Activated CD8-positive, alpha-beta memory T cell treated with anti-CD3 and anti-CD28 coated beads, Interleukin-2, amount 10 ng/mL, durations not matched to agents 7 days and 5 days (primary cell): ENCODE results near the gene THOC2. TPM values are rescaled to one million over a fixed set of nuclear protein-coding genes. Genes with fewer than 3 reads are reported as not detected.
A peak's percentile ranks its signal among the peaks of the same experiment; 100 is the strongest.
"Not testable (repeated sequence)": the region's sequence is repeated elsewhere in the genome, so short reads cannot be mapped to it uniquely, and the experiment has no call there.

Experiments
- ATAC-seq: fragments of 150-1000 bp; cut with Tn5 transposase; one replicate; pipeline ENCODE4 v1.10.0; 2021; ENCODE audit warnings: moderate library complexity
- CTCF ChIA-PET: fragments of 350-600 bp; sonication (Branson Sonifier 250); formaldehyde crosslinking; loops from one replicate; lab custom pipeline; 2021; ENCODE audit warnings: antibody characterized with exemption; lab: Charles Lee
- DNase-seq: peaks from one replicate; pipeline ENCODE4 v3.0.0-alpha.2; 2020
- H3K27ac Mint-ChIP-seq: one replicate; pipeline ENCODE4 v1.8.0; 2021; ENCODE audit warnings: mild to moderate bottlenecking, mixed read lengths
- H3K27me3 Mint-ChIP-seq: one replicate; pipeline ENCODE4 v1.8.0; 2021; ENCODE audit warnings: mixed read lengths
- H3K36me3 Mint-ChIP-seq: one replicate; pipeline ENCODE4 v1.8.0; 2021; ENCODE audit warnings: mild to moderate bottlenecking, mixed read lengths
- H3K4me1 Mint-ChIP-seq: one replicate; pipeline ENCODE4 v1.8.0; 2021; ENCODE audit warnings: mixed read lengths
- H3K4me3 Mint-ChIP-seq: one replicate; pipeline ENCODE4 v1.8.0; 2021; ENCODE audit warnings: mild to moderate bottlenecking, moderate library complexity, mixed read lengths
- H3K9me3 Mint-ChIP-seq: one replicate; pipeline ENCODE4 v1.8.0; 2022; ENCODE audit warnings: low read depth, mixed read lengths
- total RNA-seq, 2 experiments: library from RNA; stranded (reverse); gene quantifications; one replicate each; pipeline ENCODE4 v1.2.3, GENCODE V29; 2021

THOC2 gene
- total RNA-seq, 2 experiments from 2014 or later = 74.6 to 93.0 TPM

GRCh38 chrX:123731258-123731986 lies 1.4 kb downstream of the THOC2 start:
- peaks cover 35% of the 10 kb centered on the region for H3K4me1 Mint-ChIP-seq
- CTCF ChIA-PET = interaction anchor here (1.1 to 1.2 kb wide), 3 partner anchors 10 to 36 kb away, joined by 3 to 5 read pairs (median 3); no protein-coding TSS in a partner anchor
- H3K27ac Mint-ChIP-seq = peak overlapping the region; percentile 93
- H3K4me3 Mint-ChIP-seq = peak overlapping the region; percentile 85
- peaks cover 6% of the 10 kb centered on the region for H3K36me3 Mint-ChIP-seq
- H3K9me3 Mint-ChIP-seq = no peaks in the 10 kb centered on the region
- ATAC-seq = no peak
- no peaks in the 10 kb centered on the region for H3K27me3 Mint-ChIP-seq
- peak; percentile 45 for DNase-seq

GRCh38 chrX:123728554-123728953 lies 4.3 kb downstream of the THOC2 start:
- CTCF ChIA-PET = no interaction called here
- Mint-ChIP-seq H3K36me3 (peaks cover 8% of the 10 kb centered on the region), H3K27ac (no peak overlapping the region), H3K4me1 (peaks cover 35% of the 10 kb centered on the region), H3K4me3 (no peak overlapping the region), H3K27me3 (no peaks in the 10 kb centered on the region), H3K9me3 (no peaks in the 10 kb centered on the region)
- ATAC-seq = no peak
- no peak for DNase-seq

- H3K4me3 Mint-ChIP-seq = no peak overlapping the region
- no peak overlapping the region for H3K27ac Mint-ChIP-seq
- peaks cover 10% of the 10 kb centered on the region for H3K36me3 Mint-ChIP-seq
- CTCF ChIA-PET = no interaction called here
- DNase-seq (no peak), ATAC-seq (no peak)
- H3K4me1 Mint-ChIP-seq = peaks cover 31% of the 10 kb centered on the region
- no peaks in the 10 kb centered on the region for H3K9me3 Mint-ChIP-seq
- no peaks in the 10 kb centered on the region for H3K27me3 Mint-ChIP-seq
Measured at GRCh38 chrX:123728016-123728415, 4.8 kb downstream of the THOC2 start.

GRCh38 chrX:123722193-123722592 lies 10.7 kb downstream of the THOC2 start:
- CTCF ChIA-PET, DNase-seq, H3K4me3 Mint-ChIP-seq, H3K27ac Mint-ChIP-seq, H3K9me3 Mint-ChIP-seq, H3K27me3 Mint-ChIP-seq, H3K4me1 Mint-ChIP-seq, ATAC-seq: not testable (repeated sequence)
- H3K36me3 Mint-ChIP-seq = peaks cover 19% of the 10 kb centered on the region

- H3K27me3 Mint-ChIP-seq = no peaks in the 10 kb centered on the region
- ATAC-seq (no peak), DNase-seq (no peak)
- no peaks in the 10 kb centered on the region for H3K4me1 Mint-ChIP-seq
- no peak overlapping the region for H3K4me3 Mint-ChIP-seq
- H3K27ac Mint-ChIP-seq = no peak overlapping the region
- no peaks in the 10 kb centered on the region for H3K9me3 Mint-ChIP-seq
- H3K36me3 Mint-ChIP-seq = peaks cover 23% of the 10 kb centered on the region
- CTCF ChIA-PET = interaction anchor here (1.7 kb wide), 1 partner anchor 12 kb away, joined by 5 read pairs; no protein-coding TSS in a partner anchor
Measured at GRCh38 chrX:123720486-123720885, 12.4 kb downstream of the THOC2 start.

- DNase-seq (no peak), ATAC-seq (no peak)
- peaks cover 8% of the 10 kb centered on the region for H3K36me3 Mint-ChIP-seq
- peaks cover 5% of the 10 kb centered on the region for H3K4me1 Mint-ChIP-seq
- no peak overlapping the region for H3K4me3 Mint-ChIP-seq
- CTCF ChIA-PET = no interaction called here
- H3K27me3 Mint-ChIP-seq = no peaks in the 10 kb centered on the region
- no peak overlapping the region for H3K27ac Mint-ChIP-seq
- H3K9me3 Mint-ChIP-seq = no peaks in the 10 kb centered on the region
Measured at GRCh38 chrX:123713841-123714240, 19.0 kb downstream of the THOC2 start.

GRCh38 chrX:123713434-123713833 lies 19.4 kb downstream of the THOC2 start:
- DNase-seq (no peak), ATAC-seq (no peak)
- Mint-ChIP-seq H3K4me3 (no peak overlapping the region), H3K4me1 (peaks cover 5% of the 10 kb centered on the region), H3K36me3 (peaks cover 8% of the 10 kb centered on the region), H3K9me3 (no peaks in the 10 kb centered on the region), H3K27me3 (no peaks in the 10 kb centered on the region), H3K27ac (no peak overlapping the region)
- CTCF ChIA-PET = no interaction called here

- DNase-seq, H3K4me1 Mint-ChIP-seq, H3K27me3 Mint-ChIP-seq, H3K4me3 Mint-ChIP-seq, H3K36me3 Mint-ChIP-seq, H3K9me3 Mint-ChIP-seq, H3K27ac Mint-ChIP-seq, ATAC-seq: not testable (repeated sequence)
- CTCF ChIA-PET = interaction anchor here (0.6 kb wide), 1 partner anchor 159 kb away, joined by 3 read pairs; no protein-coding TSS in a partner anchor
Measured at GRCh38 chrX:123711201-123711600, 21.7 kb downstream of the THOC2 start.

- Mint-ChIP-seq H3K4me3 (no peak overlapping the region), H3K27ac (no peak overlapping the region), H3K4me1 (peaks cover 1% of the 10 kb centered on the region), H3K27me3 (no peaks in the 10 kb centered on the region), H3K9me3 (no peaks in the 10 kb centered on the region), H3K36me3 (peaks cover 4% of the 10 kb centered on the region)
- no peak for DNase-seq
- ATAC-seq = no peak
- CTCF ChIA-PET = no interaction called here
Measured at GRCh38 chrX:123704781-123705180, 28.1 kb downstream of the THOC2 start.

GRCh38 chrX:123698979-123699520 lies 33.8 kb downstream of the THOC2 start:
- Mint-ChIP-seq H3K9me3 (no peaks in the 10 kb centered on the region), H3K36me3 (peaks cover 2% of the 10 kb centered on the region), H3K27me3 (no peaks in the 10 kb centered on the region), H3K4me3 (no peak overlapping the region), H3K27ac (no peak overlapping the region), H3K4me1 (no peaks in the 10 kb centered on the region)
- DNase-seq (no peak), ATAC-seq (no peak)
- CTCF ChIA-PET = no interaction called here

GRCh38 chrX:123696334-123696733 lies 36.5 kb downstream of the THOC2 start:
- CTCF ChIA-PET = no interaction called here
- H3K27me3 Mint-ChIP-seq = no peaks in the 10 kb centered on the region
- peaks cover 4% of the 10 kb centered on the region for H3K36me3 Mint-ChIP-seq
- H3K4me3 Mint-ChIP-seq = no peak overlapping the region
- H3K4me1 Mint-ChIP-seq = no peaks in the 10 kb centered on the region
- H3K9me3 Mint-ChIP-seq = no peaks in the 10 kb centered on the region
- DNase-seq (no peak), ATAC-seq (no peak)
- no peak overlapping the region for H3K27ac Mint-ChIP-seq

- H3K4me3 Mint-ChIP-seq = no peak overlapping the region
- H3K9me3 Mint-ChIP-seq = no peaks in the 10 kb centered on the region
- H3K36me3 Mint-ChIP-seq = peaks cover 6% of the 10 kb centered on the region
- no peaks in the 10 kb centered on the region for H3K27me3 Mint-ChIP-seq
- no peak overlapping the region for H3K27ac Mint-ChIP-seq
- DNase-seq (no peak), ATAC-seq (no peak)
- H3K4me1 Mint-ChIP-seq = no peaks in the 10 kb centered on the region
- CTCF ChIA-PET = no interaction called here
Measured at GRCh38 chrX:123695242-123695641, 37.6 kb downstream of the THOC2 start.

- Mint-ChIP-seq H3K27me3 (no peaks in the 10 kb centered on the region), H3K4me1 (no peaks in the 10 kb centered on the region), H3K27ac (no peak overlapping the region), H3K4me3 (no peak overlapping the region), H3K36me3 (peaks cover 7% of the 10 kb centered on the region), H3K9me3 (no peaks in the 10 kb centered on the region)
- ATAC-seq (no peak), DNase-seq (no peak)
- CTCF ChIA-PET = no interaction called here
Measured at GRCh38 chrX:123691776-123692175, 41.1 kb downstream of the THOC2 start.

GRCh38 chrX:123688524-123688923 lies 44.3 kb downstream of the THOC2 start:
- peaks cover 20% of the 10 kb centered on the region for H3K36me3 Mint-ChIP-seq
- ATAC-seq (no peak), DNase-seq (no peak)
- H3K4me3 Mint-ChIP-seq = no peak overlapping the region
- H3K27me3 Mint-ChIP-seq = no peaks in the 10 kb centered on the region
- no peaks in the 10 kb centered on the region for H3K9me3 Mint-ChIP-seq
- H3K27ac Mint-ChIP-seq = no peak overlapping the region
- H3K4me1 Mint-ChIP-seq = no peaks in the 10 kb centered on the region
- CTCF ChIA-PET = no interaction called here
